Keratinocyte (primary cell): ENCODE measurements around the gene TNFRSF25. TPM values are rescaled to one million over a fixed set of nuclear protein-coding genes. Genes with fewer than 3 reads are reported as not detected.

Experiments used
- DNase-seq: peaks from one replicate; pipeline ENCODE4 v3.0.0-alpha.2; 2011; ENCODE audit warnings: low read depth, missing footprints, low spot score
- FAIRE-seq: peaks from 2 replicates; lab custom pipeline; 2011; peaks lifted over from hg19 to GRCh38; lab: Jason Lieb, UNC
- H2AFZ ChIP-seq: 2 replicates; pipeline ENCODE4 v1.6.0; 2012; ENCODE audit warnings: low read length, control low read depth, inconsistent platforms; ENCODE audit not compliant: control insufficient read depth
- H3K27ac ChIP-seq: 2 replicates; pipeline ENCODE4 v1.5.1; 2011; ENCODE audit warnings: low read length; ENCODE audit not compliant: control insufficient read depth, insufficient read depth
- H3K27me3 ChIP-seq: 3 replicates; pipeline ENCODE4 v1.6.0; 2011; ENCODE audit warnings: low read length; ENCODE audit not compliant: control insufficient read depth, insufficient read depth; ENCODE audit errors: extremely low read depth
- H3K36me3 ChIP-seq, 2 experiments: 2 replicates in 1 of 2; 3 replicates in 1 of 2; pipeline ENCODE4 v1.5.1; 2011; ENCODE audit warnings: low read length in 2 of 2, mild to moderate bottlenecking in 1 of 2; ENCODE audit not compliant: control insufficient read depth in 2 of 2, insufficient read depth in 2 of 2; ENCODE audit errors: extremely low read depth in 1 of 2
- H3K4me1 ChIP-seq: 3 replicates; pipeline ENCODE4 v1.5.1; 2011; ENCODE audit warnings: low read length; ENCODE audit not compliant: control insufficient read depth, insufficient read depth; ENCODE audit errors: extremely low read depth
- H3K4me2 ChIP-seq: 3 replicates; pipeline ENCODE4 v1.6.0; 2011; ENCODE audit warnings: low read depth, low read length; ENCODE audit not compliant: control insufficient read depth, insufficient read depth; ENCODE audit errors: extremely low read depth
- H3K4me3 ChIP-seq, 3 experiments: fragments of 200-600 bp in 1 of 3; sonication (generic) in 1 of 3; 2 replicates in 2 of 3; 3 replicates in 1 of 3; pipeline ENCODE4 v1.5.1; 2011 to 2016; ENCODE audit warnings: low read length in 3 of 3, mild to moderate bottlenecking in 3 of 3, control low read depth in 2 of 3, inconsistent platforms in 1 of 3, low read depth in 1 of 3, mixed read lengths in 1 of 3, mixed run types in 1 of 3, moderate library complexity in 1 of 3; ENCODE audit not compliant: control insufficient read depth in 2 of 3, insufficient read depth in 2 of 3; ENCODE audit errors: extremely low read depth in 1 of 3
- H3K79me2 ChIP-seq: 2 replicates; pipeline ENCODE4 v1.6.0; 2012; ENCODE audit warnings: low read length; ENCODE audit not compliant: control insufficient read depth, insufficient read depth
- H3K9ac ChIP-seq: 3 replicates; pipeline ENCODE4 v1.6.0; 2011; ENCODE audit warnings: low read length; ENCODE audit not compliant: control insufficient read depth, insufficient read depth; ENCODE audit errors: extremely low read depth
- H3K9me1 ChIP-seq: 3 replicates; pipeline ENCODE4 v1.6.0; 2011; ENCODE audit warnings: low read length; ENCODE audit not compliant: control insufficient read depth, insufficient read depth; ENCODE audit errors: extremely low read depth
- H3K9me3 ChIP-seq: 2 replicates; pipeline ENCODE4 v1.5.1; 2012; ENCODE audit warnings: low read depth, low read length; ENCODE audit not compliant: control insufficient read depth
- H4K20me1 ChIP-seq: 3 replicates; pipeline ENCODE4 v1.6.0; 2011; ENCODE audit warnings: low read length; ENCODE audit not compliant: control insufficient read depth, insufficient read depth; ENCODE audit errors: extremely low read depth
- CTCF ChIP-seq, 3 experiments: IDR thresholded peaks in 1 of 3; conservative IDR thresholded peaks in 1 of 3; optimal IDR thresholded peaks in 1 of 3; 2 replicates in 2 of 3; 3 replicates in 1 of 3; pipeline versions ENCODE3 to v1.5.1; 2011; ENCODE audit warnings: low read length in 3 of 3, mild to moderate bottlenecking in 3 of 3, moderate library complexity in 2 of 3, control low read depth in 1 of 3, inconsistent platforms in 1 of 3; ENCODE audit not compliant: insufficient read depth in 2 of 3; ENCODE audit errors: extremely low read depth in 1 of 3
- EZH2 ChIP-seq: IDR thresholded peaks from one replicate; pipeline ENCODE4 v1.6.1; 2012; ENCODE audit warnings: inconsistent platforms, mild to moderate bottlenecking, low read length, moderate library complexity
- dilution Hi-C: fragments of 300-500 bp; cut with MboI; formaldehyde crosslinking; loops from one replicate; pipeline ENCODE4 v1.7.0; 2020; ENCODE audit warnings: low sequenced_read_pairs; ENCODE audit not compliant: extremely low pct_ligation_motif_present
- polyA plus RNA-seq, 5 experiments: library from polyadenylated mRNA; depleted of rRNA in 3 of 5; stranded (reverse) in 3 of 5; stranded (forward) in 1 of 5; unstranded in 1 of 5; fragments of >200 nt; gene quantifications; 1 replicate in 1 of 5; 2 replicates in 3 of 5; 3 replicates in 1 of 5; pipeline versions ENCODE4 v1.2.1 to v1.2.3, GENCODE V29; 2011 to 2012; ENCODE audit warnings: missing spikeins in 2 of 5, low read depth in 1 of 5, low replicate concordance in 1 of 5

Gene TNFRSF25
- polyA plus RNA-seq, 1 donor (not counting 4 experiments of a cell fraction or from before 2014, with no cell fraction given): 12.4 TPM

GRCh38 chr1:6489799-6490180, 23.8 kb upstream of the TNFRSF25 start:
- H3K4me2 ChIP-seq: peak overlapping the region; percentile 99
- H3K27me3 ChIP-seq: no peaks in the 10 kb centered on the region
- peaks cover 21% of the 10 kb centered on the region for H3K79me2 ChIP-seq
- no peak overlapping the region for H2AFZ ChIP-seq
- H3K27ac ChIP-seq: peak overlapping the region; percentile 100
- no peaks in the 10 kb centered on the region for H4K20me1 ChIP-seq
- DNase-seq (no peak), FAIRE-seq (peak; percentile 9)
- H3K36me3 ChIP-seq: peaks cover 1 to 10% of the 10 kb centered on the region in 2 experiments
- no peaks in the 10 kb centered on the region for H3K9me3 ChIP-seq
- peak overlapping the region; percentile 100 for H3K9ac ChIP-seq
- H3K9me1 ChIP-seq: no peaks in the 10 kb centered on the region
- peaks cover 62% of the 10 kb centered on the region for H3K4me1 ChIP-seq
- no peak for TF ChIP-seq EZH2
- TF ChIP-seq CTCF (optimal IDR thresholded peaks at IDR 0.05 in 1 of 3, IDR thresholded peaks at IDR 0.05 in 1 of 3, conservative IDR thresholded peaks at IDR 0.05 in 1 of 3; ENCODE audit: extremely low read depth in 1 of 3, insufficient read depth in 2 of 3, low read length in 3 of 3): peak in 2 of 3 experiments; percentile 77 to 97
- dilution Hi-C loops: no loop called here
- H3K4me3 ChIP-seq: peak overlapping the region; percentile 54 to 94 (median 87)

- no peak overlapping the region for H2AFZ ChIP-seq
- H3K9me1 ChIP-seq: no peaks in the 10 kb centered on the region
- peak overlapping the region; percentile 54 to 94 (median 87) for H3K4me3 ChIP-seq
- FAIRE-seq (no peak), DNase-seq (no peak)
- H3K9ac ChIP-seq: peak overlapping the region; percentile 100
- H4K20me1 ChIP-seq: no peaks in the 10 kb centered on the region
- no peaks in the 10 kb centered on the region for H3K27me3 ChIP-seq
- dilution Hi-C loops: no loop called here
- H3K4me2 ChIP-seq: peak overlapping the region; percentile 99
- TF ChIP-seq EZH2 (no peak), CTCF (optimal IDR thresholded peaks at IDR 0.05 in 1 of 3, IDR thresholded peaks at IDR 0.05 in 1 of 3, conservative IDR thresholded peaks at IDR 0.05 in 1 of 3; ENCODE audit: extremely low read depth in 1 of 3, insufficient read depth in 2 of 3, low read length in 3 of 3) (no peak)
- peaks cover 62% of the 10 kb centered on the region for H3K4me1 ChIP-seq
- H3K36me3 ChIP-seq: peaks cover 1 to 12% of the 10 kb centered on the region in 2 experiments
- peak overlapping the region; percentile 100 for H3K27ac ChIP-seq
- peaks cover 25% of the 10 kb centered on the region for H3K79me2 ChIP-seq
- no peaks in the 10 kb centered on the region for H3K9me3 ChIP-seq
Measured at GRCh38 chr1:6489383-6489765, 23.4 kb upstream of the TNFRSF25 start.
